A172 (cell line): ENCODE results near the gene AFTPH. TPM values are rescaled to one million over a fixed set of nuclear protein-coding genes. Genes with fewer than 3 reads are reported as not detected.
"Not testable (repeated sequence)": the region's sequence is repeated elsewhere in the genome, so short reads cannot be mapped to it uniquely, and the experiment has no call there.

Source experiments
- DNase-seq: peaks from one replicate; pipeline ENCODE4 v3.0.0-alpha.2; 2015; ENCODE audit warnings: low spot score
- total RNA-seq: library from RNA; depleted of rRNA; stranded (reverse); fragments of >200 nt; shearing (Covaris generic); gene quantifications from 2 replicates; pipeline ENCODE4 v1.2.3, GENCODE V29; 2014

The AFTPH gene
- total RNA-seq, 1 experiment from 2014 or later, result 30.6 TPM

DNA sequence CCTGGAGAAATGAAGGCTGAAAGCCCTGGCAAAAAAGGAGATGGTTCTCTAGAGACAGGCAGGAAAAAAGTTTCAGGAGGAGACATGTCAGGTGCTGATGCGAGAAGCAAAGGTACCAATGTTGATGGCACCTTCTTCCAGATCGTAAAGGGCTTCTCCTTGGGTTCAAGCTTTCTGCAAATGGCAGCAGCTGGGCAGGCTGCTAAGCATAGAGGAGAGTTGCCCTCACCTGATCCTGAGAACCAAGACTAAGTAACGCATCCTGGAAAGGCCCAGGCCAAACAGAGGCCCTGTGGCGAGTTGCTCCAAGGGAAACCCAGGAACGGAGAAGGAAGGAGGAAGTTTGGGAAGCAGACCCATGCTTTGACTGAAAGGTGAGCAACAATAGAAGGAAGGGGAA, 23.6 kb upstream of the AFTPH start:
- DNase-seq, result no peak

DNA sequence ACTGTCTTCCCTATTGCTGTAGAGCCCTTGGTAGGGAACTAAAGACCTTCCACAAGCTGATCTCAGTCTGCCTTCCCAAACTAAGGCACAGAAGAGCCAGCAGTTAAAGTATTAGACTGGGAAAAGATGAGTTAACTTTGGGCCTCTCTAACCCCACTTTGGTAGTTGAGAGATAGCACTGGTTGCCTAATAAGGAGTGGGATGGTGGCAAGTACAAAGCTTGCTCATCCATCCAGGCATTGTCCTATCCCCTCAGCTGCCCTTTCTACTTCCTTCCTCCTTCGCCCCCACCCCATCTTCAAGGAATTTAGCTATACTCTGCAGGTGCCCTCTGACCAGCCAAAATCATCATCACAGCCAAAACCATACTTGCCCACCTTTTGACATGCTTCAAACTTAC, 22.2 kb upstream of the AFTPH start:
- DNase-seq, result no peak

DNA sequence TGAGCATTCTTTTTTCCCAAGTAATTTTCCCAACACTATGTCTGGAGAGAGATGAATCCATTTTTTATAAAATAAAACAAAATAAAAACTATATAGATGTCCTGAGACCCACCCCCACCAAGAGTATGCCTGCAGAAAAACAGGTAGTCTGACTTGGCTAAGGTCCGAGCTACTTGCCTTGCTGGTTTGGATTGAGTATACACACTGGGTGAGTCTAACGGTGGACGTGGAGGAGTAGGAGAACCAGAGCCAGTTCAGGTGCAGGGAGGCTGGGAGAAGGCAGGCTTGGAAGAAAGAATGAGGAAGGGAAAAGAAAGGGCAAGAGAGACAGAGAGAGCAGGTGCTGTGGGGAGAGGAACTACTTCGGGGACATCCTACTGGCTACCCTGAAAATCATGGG, 21.3 kb upstream of the AFTPH start:
- no peak for DNase-seq

DNA sequence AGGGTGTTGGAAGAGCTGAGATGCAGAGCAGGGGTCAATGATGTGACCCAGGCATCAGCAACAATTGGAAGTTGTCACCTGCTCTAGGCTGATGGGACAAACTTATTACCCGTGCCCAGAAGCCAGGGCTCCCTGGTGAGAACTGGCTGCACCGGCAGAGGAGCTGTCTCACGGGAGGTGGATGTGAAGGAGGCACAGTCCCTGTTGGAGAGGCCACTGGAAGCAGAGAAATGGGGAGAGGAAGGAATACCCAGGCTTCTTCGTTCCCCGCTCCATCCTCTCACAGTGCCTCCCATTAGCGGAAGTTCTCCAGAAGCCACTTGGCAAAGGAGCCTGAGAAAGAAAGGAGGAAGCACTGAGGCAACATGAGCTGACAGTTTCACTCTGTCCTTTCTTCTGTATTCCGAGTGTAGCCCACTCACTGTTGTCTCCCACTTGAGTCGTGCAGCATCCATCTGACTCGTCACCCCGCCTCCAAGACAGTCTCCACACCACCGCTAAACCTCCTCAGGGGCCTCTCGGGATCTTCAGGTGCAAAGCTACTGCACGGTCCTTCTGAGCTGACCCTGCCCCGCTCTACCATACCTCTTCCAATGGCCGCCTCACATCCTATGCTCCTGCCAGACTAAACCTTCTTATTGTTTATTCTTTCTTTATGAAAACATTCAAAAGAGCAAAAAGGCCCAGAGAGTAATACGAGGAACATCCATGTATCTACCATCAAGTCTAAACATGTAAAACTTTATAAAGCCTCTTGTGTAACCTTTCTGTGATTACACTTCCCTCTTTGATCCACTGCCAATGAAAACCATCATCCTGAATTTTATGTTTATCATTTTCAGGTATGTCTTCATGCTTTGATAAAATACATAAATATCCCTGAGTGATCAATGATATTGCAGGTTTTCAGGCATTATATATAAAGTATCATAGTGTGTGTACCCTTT, 19.1 kb upstream of the AFTPH start:
- no peak for DNase-seq

DNA sequence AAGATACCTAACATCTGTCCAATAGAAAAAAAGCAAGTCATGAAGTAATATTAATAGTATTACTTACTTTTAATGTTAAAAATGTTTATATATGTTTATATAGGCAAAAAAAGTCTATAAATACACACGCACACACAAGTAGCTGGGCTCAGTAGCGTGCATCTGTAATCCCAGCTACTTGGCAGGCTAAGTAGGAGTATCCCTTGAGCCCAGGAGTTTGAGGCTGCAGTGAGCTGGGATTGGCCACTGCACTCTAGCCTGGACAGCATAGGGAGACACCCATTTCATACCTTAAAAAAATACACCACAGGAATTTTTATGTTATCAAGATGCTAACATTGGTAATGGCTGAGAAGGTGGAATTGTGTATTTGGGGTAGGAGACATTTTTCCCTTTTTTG, 17.4 kb upstream of the AFTPH start:
- no peak for DNase-seq

DNA sequence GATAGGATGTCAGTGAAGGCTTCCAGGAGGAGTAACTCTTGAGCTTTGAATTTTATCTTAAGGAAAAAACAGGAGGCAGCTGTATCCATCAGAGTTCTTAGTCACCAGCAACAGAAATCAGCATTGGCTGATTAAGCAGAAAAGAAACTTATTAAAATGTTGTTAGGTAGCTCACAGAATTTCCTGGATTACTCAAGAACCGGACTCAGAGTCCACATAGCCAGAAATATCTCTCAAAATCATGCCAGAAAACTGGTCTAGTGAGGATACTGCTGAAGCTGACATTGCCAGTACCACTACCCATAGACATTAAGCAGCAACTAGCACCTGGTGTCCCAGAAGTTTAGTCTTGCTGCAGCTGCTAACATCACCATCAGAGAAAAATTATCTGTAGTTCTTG, 10.1 kb upstream of the AFTPH start:
- DNase-seq, result no peak

DNA sequence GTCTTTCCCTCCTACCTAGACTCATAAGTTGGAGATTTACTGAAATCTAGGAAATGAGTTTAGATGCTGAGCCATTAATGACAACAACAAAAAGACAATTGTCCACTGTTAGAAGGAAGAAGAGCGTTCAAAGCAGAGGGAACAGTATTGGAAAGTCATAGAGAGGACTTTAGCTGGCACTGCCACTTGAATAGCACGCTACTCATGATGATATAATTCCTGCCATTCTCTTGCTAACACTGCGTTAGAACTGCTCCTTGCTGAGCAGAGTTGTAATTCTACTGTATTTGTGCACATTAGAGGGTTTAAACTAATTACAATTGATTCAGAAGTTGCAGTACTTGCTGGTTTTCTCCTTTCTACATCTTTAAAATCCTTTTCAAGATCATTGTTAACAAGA, 9.0 kb upstream of the AFTPH start:
- no peak for DNase-seq

DNA sequence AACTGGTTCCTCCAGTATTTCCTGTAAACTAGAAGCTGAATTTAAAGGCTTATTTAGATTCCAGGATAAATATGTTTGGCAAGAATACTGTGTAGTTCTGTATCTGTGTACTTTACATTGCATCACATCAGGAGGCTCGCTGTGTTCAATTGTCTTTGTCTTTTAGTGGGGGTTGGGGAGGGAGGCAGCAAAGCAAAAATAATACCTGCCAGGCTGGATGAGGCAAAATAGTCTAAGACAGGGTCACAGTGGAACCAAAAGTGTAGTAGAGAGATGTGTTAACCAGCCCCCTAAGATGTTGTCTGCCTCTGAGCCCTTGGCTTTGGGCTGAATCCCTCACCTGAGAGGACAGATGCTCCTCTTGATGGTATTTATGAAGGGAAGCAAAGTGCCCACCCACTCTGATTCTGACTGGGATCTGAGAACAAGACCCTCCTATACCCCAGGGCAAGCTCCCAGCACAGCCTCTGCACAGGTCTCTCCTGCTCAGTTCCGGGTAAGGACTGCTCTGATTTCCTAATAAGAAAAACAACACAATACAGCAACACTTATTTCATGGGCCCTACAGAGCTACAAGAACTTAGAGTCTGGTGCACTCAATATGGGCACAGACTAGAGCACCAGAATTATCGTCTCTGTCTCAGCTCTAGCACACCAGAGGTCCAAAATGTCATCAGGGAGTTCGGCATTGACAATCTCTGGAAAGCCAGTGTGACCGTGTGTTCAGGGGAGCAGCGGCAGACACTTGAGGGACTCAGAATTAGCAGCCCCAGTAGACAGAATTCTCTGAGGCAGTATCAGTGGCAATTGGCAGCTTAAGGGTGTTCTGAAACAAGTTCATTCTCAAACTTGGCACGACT, 7.2 kb upstream of the AFTPH start:
- no peak for DNase-seq

DNA sequence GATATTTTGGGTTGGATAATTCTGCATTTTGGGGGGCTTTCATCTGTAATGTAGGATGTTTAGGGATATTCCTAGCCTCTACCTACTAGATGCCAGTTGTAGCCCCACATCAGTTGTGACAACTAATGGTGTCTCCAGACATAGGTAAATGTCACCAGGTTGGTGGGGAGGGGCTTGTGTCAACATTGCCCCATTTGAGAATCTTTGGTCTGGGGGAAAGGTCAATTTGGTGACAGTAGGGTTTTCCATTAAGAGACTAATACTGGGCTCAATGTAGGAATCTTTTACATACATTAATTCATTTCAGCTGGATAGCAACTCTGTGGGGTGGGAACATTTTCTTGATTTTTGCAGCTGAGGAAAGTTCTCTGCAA, 6.6 kb upstream of the AFTPH start:
- no peak for DNase-seq

DNA sequence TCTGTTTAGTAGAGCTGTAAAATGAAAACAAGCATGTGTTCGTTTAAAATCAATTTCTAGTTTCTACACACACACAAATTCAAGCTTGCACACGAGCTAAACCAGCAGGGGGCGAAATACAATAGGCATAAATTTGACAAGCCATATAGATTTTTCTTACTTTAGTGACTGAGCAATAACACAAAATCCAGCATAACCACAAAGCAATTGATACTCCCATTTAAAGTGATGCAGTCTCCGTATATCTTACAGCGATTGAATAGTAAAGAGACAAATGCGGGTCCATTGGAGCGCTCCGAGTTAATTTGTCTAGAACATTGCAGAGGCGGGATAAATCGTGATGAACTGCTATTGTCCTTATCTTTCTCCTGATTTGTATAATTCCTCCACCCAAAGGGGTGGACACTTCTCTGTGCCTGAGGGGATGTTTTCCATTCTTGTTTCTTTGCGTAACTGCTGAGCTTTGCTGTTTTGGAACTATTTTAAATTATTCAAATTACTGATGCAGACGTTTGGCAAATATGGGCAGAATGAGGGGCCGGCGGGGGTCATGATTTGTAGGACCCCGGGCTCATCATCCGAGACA, 1.2 kb upstream of the AFTPH start:
- DNase-seq, result peak; percentile 59

DNA sequence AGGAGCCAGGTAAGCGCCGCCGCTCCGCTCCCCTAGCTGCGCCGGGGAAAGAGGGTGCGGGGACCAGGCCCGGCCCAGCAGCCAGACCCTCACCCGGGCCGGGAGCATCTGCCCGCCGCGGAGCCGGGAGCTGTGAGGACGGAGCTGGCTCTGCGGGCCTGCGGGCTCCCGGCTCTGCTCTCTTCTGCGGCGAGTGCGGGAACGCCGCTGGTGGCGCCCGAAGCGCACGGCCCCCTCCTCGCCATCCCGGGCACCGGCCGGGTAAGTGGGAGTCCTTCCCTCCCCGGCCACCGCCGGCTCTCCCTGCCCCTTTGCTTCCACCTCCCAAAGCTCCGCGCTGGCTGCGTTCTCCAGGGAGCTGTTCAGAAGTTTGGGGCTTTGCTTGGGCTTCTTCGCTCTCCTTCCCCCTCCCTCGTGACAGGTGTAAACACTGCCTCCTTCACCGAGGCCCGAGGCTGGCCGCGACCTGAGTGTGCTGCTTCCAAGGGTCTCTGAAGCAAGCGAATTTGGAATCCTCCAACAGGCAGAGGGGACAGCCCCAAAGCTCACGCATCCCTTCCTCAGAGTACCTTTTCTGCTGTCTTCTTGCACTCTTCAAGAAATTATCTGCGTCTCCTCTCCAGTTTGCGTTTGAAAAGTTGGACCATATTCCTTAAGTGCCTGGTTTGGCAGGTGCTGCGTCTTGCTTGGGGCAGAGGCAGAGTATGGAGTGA, 632 bp downstream of the AFTPH start:
- peak; percentile 5 for DNase-seq

DNA sequence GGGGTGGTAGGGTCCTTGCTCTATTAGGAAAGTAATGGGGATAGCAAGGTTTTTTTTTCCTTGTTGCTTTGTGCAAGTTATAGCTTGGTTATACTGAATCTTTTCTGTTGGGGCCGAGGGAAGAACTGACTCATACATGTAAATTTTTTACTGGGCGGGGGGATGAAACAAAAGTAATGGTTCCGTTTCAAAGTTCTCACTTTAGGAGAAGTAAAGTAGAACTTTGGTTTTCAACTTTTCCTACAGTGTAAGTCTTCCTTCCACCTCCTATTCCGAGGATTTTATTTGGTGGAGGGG, 1.1 kb downstream of the AFTPH start:
- peak; percentile 14 for DNase-seq

DNA sequence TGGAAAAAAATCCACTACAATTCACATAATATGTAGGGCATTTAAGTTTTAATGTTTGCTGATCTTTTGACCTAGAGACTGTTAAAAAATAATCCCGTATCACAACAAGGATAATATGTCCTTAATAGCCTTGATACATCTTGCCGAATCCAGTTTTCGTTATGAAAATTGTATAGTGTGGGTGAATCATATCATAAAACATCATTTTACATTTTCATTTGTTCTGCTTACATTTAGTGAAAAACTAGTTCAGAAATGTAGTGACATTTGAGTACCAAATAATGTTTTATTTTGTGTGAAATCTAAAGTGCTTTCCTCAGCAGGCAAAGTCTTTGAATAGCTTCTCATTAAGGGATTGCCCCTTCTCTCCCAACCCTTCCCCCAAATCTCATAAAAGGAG, 1.9 kb downstream of the AFTPH start:
- DNase-seq, result no peak

DNA sequence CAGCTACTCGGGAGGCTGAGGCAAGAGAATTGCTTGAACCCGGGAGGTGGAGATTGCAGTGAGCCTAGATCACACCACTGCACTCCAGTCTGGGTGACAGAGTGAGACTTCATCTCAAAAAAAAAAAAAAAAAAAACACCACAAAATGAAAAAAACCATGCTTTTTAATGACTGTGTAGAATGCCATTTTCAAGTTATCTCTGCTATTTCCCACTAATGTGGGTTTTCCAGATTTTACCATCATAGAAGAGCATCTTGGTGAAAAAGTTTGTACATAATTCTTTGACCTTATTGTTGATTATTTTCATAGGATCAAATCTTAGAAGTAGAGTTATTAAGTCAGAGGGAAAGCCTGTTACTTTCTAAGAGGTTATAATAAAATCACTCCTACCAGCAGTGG, 6.8 kb downstream of the AFTPH start:
- DNase-seq, result not testable (repeated sequence)

DNA sequence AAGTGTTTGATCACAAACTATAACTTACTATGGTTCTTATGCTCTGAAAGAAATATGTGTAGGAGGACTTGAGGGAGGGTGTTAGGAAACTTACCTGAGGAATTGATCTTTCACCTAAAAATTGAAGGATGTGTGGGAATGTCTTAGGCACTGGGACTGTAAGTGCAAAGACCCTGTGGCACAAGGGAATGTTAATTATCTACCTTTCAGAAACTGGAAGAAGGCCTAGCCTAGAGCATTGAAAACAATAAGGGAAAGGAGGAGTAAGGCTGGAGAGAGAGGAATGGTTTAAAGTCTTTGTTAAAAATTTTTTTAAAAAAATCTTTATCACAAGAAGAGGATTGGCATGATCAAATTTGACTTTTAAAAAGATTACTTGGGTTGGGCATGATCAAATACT, 7.9 kb downstream of the AFTPH start:
- DNase-seq, result no peak

DNA sequence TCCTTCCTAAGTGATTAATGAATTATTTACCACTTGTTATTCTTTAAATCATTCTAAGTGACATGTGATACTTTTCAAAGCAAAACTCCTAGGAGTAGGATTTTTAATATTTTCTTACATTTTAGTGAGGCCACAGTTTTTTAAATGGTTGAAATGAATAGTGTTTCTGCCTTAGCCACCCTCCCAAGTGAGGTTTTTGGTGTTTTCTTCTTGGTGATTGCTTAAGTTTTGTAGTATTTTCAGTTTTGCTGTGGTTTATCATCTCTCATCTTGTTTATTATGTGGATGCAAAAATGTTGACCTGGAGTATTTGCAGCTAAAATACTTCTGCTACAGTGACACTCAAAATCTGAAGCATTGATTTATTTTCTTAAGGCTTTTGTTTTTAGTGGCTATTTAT, 9.8 kb downstream of the AFTPH start:
- no peak for DNase-seq

DNA sequence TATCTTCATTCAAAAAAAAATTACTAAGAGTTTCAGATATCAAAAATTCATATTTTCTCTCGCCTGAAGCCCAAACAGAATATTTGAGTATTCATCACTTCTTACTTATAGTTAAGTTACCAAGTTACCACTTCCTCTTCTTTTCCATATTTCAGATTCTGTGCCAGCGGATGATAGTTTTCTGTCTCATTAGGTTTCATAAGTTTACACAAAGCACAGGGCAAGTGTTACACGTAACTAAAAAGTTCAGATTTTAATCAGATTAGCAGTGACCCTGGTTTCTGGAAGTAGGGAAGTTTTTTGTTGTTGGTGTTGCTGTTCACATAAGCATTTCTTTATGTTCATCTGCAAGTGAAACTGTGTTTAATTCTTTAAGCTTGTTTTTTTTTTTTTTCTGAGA, 10.2 kb downstream of the AFTPH start:
- DNase-seq, result no peak

DNA sequence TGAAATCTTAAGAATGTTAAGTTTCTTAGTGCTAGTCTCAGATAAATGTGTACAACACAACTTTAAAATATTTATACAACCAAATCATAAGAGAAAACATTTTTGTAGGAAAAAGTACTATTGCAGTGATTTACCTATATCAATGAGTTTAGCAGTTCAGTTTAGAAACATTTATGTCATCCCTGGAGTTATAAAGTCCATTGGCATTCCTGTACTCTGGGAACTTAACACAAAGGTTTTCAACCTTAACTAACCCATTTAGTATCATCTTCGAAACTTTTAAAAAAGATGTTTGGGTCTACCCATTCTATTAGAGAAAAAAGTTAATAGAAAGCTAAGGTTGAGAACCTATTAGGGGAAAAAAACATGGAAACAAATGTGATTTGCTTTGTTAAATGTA, 10.9 kb downstream of the AFTPH start:
- DNase-seq, result no peak

DNA sequence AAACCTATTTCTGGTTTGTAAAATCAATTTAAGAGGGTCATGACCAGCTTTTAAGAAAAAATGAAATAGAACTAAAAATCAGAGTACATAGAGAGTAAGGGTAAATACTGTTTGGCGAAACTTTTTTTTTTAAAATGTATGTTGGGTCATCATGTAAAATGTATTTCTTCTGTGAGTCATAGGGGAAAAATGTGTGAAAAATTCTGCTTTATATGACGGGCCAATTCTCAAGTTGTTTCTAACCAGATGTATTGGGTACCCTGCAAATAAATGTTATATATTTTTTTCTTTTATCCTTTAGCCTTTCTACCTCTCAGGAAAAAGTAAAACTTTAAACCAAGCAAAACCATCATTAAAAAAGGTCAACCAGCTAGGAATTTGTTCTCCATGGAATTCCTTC, 13.9 kb downstream of the AFTPH start:
- peak; percentile 11 for DNase-seq

DNA sequence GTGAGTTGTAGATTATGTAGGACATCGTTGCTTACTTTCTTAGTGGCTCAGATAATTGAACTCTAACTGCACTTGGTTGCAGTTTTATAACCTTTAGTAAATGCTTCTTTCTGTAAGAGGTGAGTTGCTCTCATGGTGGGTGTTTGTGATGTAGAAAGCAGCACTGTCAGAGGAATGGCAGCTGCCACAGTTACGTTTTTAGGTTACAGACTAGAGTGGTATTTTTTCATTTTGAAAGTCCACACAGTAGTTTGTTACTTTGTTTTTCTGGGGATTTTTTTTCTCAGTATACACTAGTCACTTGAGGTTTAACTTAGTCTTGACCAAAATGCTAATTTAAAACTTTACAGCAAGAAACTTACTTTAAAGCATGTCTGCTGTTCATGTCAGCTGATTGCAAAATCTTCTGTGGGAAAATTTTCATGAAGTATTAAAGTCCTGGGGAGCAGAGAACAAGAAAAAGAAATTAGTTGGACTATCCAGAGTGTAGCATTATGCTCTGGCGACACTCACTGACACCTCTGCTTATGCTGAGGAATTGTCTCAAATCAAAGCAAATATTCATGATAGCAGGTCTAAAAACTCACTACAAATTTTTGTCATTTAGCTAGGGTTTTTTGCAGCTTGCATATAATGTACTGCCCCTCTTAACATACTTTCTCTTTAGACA, 14.8 kb downstream of the AFTPH start:
- DNase-seq, result no peak

DNA sequence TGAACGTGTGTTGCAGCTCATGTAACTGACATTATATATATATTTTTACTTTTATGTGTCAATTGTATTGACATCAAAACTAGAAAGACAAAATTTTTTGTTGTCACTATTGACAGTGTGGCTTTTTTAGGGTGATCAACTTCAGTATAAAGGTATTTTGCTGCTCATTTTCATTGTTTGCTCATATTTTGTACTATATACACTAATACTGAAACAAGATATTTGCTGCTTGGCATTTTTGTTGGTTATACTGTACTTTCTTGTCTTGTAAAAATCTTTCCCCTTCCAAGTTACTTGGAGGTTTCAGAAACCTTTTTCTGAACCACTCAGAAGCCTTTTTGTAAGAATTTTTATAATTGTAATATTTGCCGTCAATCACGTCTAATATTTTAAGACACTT, 16.5 kb downstream of the AFTPH start:
- DNase-seq, result no peak

DNA sequence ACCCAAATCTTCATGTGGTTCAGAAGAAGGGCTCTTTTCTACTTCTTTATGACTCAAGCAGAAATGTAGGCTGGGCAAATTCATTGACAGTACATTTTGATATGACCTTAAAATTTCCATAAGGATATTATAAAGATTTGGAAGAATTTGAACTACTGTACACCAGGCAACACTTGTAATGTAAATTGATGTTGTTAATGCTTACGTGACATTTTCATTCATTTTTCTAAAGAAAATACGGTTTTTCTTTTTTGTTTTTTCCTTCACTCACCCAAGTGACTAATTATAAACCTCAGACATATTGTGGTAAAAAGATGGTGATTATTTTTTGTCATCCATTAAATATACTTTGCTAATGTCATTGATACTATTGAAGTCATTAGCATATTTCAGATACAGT, 17.4 kb downstream of the AFTPH start:
- no peak for DNase-seq
